Activated CD8-positive, alpha-beta memory T cell treated with anti-CD3 and anti-CD28 coated beads, Interleukin-2, amount 50 U/mL, for 24 hours (primary cell): Measurements from ENCODE around the gene CNTN2.
A peak's percentile ranks its signal among the peaks of the same experiment; 100 is the strongest.

Source experiments
- DNase-seq: peaks from one replicate; pipeline ENCODE4 v3.0.0-alpha.2; 2020; ENCODE audit errors: extremely low read depth

The CNTN2 gene

GRCh38 chr1:205121660-205122488 is 78.9 kb downstream of the CNTN2 start, which contains the start of gene RBBP5:
Gene RBBP5, minus strand, starts transcription at chr1:205121978. Its CDS starts 105 bp downstream, at chr1:205121873.
- peak; percentile 85 for DNase-seq

DNA sequence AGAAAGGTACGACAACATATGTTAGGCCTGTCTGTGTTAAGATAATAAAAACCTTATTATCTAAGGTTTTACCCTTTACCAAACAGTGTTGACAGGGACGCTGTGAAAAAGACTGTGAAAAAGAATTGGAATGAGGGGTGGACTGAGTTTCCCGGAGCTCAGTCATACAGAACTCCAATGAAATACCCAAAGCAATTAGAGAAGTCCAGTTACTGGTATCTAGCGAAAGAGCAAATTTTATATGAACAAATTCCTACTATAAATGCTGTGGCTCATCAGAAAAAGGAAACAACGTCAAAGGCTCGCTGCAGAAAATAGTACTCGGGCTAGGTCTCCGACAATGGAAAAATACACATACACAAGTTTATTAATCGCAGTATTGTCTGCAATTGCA is 79.5 kb downstream of the CNTN2 start:
- DNase-seq = no peak

- no peak for DNase-seq
These were observed 81.7 kb downstream of the CNTN2 start for GRCh38 chr1:205124726-205125125.

DNA sequence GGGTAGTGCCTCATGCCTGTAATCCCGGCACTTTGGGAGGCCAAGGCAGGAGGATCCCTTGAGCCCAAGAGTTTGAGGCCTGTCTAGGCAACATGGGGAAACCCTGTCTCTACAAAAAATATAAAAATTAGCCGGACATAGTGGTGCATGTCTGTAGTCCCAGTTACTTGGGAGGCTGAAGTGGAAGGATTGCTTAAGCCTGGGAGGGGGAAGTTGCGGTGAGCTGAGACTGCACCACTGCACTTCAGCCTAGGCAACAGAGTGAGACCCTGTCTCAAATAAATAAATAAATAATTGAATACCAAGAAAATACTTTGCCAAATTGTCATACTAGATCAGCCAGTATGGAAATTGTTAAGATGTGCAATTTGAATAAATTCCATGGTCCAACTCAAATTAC is 84.6 kb downstream of the CNTN2 start:
- no peak for DNase-seq
